ENCODE measurements around the gene C5orf46. TPM values are rescaled to one million over a fixed set of nuclear protein-coding genes. Genes with fewer than 3 reads are reported as not detected.
"Not testable (repeated sequence)": the region's sequence is repeated elsewhere in the genome, so short reads cannot be mapped to it uniquely, and the experiment has no call there.

The C5orf46 gene
- total RNA-seq, 1 donor from 2014 or later, result not detected

DNA sequence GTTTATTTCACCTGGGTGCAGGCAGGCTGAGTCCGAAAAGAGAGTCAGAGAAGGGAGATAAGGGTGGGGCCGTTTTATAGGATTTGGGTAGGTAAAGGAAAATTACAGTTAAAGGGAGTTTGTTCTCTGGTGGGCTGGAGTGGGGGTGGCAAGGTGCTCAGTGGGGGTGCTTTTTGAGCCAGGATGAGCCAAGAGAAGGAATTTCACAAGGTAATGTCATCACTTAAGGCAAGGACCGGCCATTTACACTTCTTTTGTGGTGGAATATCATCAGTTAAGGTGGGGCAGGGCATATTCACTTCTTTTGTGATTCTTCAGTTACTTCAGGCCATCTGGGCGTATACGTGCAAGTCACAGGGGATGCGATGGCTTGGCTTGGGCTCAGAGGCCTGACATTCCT lies 36.4 kb downstream of the C5orf46 start:
- ATAC-seq; intact Hi-C loops (cut with DNase I); DNase-seq; H3K9me3 ChIP-seq; H3K27me3 ChIP-seq; H3K27ac ChIP-seq; H3K36me3 ChIP-seq; H3K4me1 ChIP-seq; H3K4me3 ChIP-seq: not testable (repeated sequence)

DNA sequence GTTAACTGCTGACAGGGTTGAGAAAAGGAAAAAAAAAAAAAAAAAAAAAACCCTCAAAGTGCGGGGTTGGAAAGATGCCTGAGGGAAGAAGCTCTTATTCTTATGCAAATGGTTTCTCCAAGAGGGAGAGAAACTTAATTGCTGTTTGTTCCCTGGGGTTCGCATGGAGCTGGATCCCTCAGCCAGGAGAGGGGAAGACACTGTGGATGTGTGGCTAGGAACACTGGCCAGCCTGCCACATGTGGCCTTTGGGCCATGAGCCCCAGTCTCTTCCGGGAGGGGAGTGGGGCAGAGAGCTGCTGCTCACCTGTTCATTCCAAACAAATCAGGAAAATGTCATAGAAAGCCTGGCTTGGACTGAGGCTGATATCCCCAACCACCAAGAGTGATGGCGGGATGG lies 37.2 kb downstream of the C5orf46 start:
- H3K27me3 ChIP-seq, result no peaks in the 10 kb centered on the region
- DNase-seq, result no peak
- no peak overlapping the region for H3K4me3 ChIP-seq
- no peak for TF ChIP-seq CTCF (IDR thresholded peaks at IDR 0.05)
- H3K36me3 ChIP-seq, result no peaks in the 10 kb centered on the region
- no peak for ATAC-seq
- intact Hi-C loops (cut with DNase I), result no loop called here
- no peaks in the 10 kb centered on the region for H3K9me3 ChIP-seq
- H3K4me1 ChIP-seq, result no peaks in the 10 kb centered on the region
- no peak overlapping the region for H3K27ac ChIP-seq

- H3K27me3 ChIP-seq, result no peaks in the 10 kb centered on the region
Observed at GRCh38 chr5:147863454-147864158, 42.7 kb downstream of the C5orf46 start.

DNA sequence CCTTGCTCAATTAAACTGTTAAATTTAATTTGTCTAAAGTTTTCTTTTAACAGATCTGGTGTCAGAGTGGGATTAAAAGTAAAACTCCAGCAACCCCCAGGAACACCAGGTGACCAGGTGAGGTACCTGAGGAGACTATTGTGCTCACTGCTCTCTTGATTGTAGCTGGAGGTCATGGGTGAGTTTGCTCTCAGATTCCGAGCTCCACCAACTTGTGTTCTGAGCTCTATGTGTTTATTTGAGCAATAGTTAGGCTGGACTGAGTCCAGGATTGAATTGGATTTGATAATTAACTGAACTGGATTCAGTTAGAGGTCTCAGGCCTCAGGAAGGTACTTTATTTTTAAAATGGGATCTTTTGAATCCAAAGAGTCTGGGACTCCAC lies 45.7 kb downstream of the C5orf46 start:
- Histone ChIP-seq H3K4me1 (no peaks in the 10 kb centered on the region), H3K4me3 (no peak overlapping the region), H3K27ac (no peak overlapping the region), H3K27me3 (no peaks in the 10 kb centered on the region), H3K9me3 (no peaks in the 10 kb centered on the region), H3K36me3 (no peaks in the 10 kb centered on the region)
- no peak for TF ChIP-seq CTCF (IDR thresholded peaks at IDR 0.05)
- ATAC-seq (no peak), DNase-seq (no peak)
- intact Hi-C loops (cut with DNase I), result no loop called here

More at GRCh38 chr5:147863454-147864158, 42.7 kb downstream of the C5orf46 start:
- H3K4me3 ChIP-seq, result no peak overlapping the region
- H3K4me1 ChIP-seq, result no peaks in the 10 kb centered on the region
- no peaks in the 10 kb centered on the region for H3K9me3 ChIP-seq
- no peak for TF ChIP-seq CTCF (IDR thresholded peaks at IDR 0.05)
- ATAC-seq, result no peak
- H3K36me3 ChIP-seq, result no peaks in the 10 kb centered on the region
- intact Hi-C loops (cut with DNase I), result no loop called here
- DNase-seq, result no peak
- H3K27ac ChIP-seq, result no peak overlapping the region

- H3K9me3 ChIP-seq, result no peaks in the 10 kb centered on the region
- ATAC-seq (no peak), DNase-seq (no peak)
- no peaks in the 10 kb centered on the region for H3K27me3 ChIP-seq
- intact Hi-C loops (cut with DNase I), result no loop called here
- H3K27ac ChIP-seq, result no peak overlapping the region
- no peak for TF ChIP-seq CTCF (IDR thresholded peaks at IDR 0.05)
- H3K4me1 ChIP-seq, result no peaks in the 10 kb centered on the region
- no peak overlapping the region for H3K4me3 ChIP-seq
- H3K36me3 ChIP-seq, result no peaks in the 10 kb centered on the region
Observed at GRCh38 chr5:147859962-147860640, 46.2 kb downstream of the C5orf46 start.

- no peaks in the 10 kb centered on the region for H3K9me3 ChIP-seq
- H3K4me3 ChIP-seq, result no peak overlapping the region
- no peak for TF ChIP-seq CTCF (IDR thresholded peaks at IDR 0.05)
- H3K36me3 ChIP-seq, result no peaks in the 10 kb centered on the region
- H3K4me1 ChIP-seq, result no peaks in the 10 kb centered on the region
- no peaks in the 10 kb centered on the region for H3K27me3 ChIP-seq
- H3K27ac ChIP-seq, result no peak overlapping the region
- DNase-seq (no peak), ATAC-seq (no peak)
- intact Hi-C loops (cut with DNase I), result no loop called here
Observed at GRCh38 chr5:147858565-147858964, 47.8 kb downstream of the C5orf46 start.

Measured in upper lobe of right lung (tissue), 1 donor.